ENCODE measurements around the gene NAALAD2. TPM values are rescaled to one million over a fixed set of nuclear protein-coding genes. Genes with fewer than 3 reads are reported as not detected.
"Not testable (repeated sequence)": the region's sequence is repeated elsewhere in the genome, so short reads cannot be mapped to it uniquely, and the experiment has no call there.

NAALAD2 gene
- polyA plus RNA-seq, 1 donor = 5.2 TPM

GRCh38 chr11:90192869-90193582, 58.6 kb downstream of the NAALAD2 start:
- DNase-seq (ENCODE audit: low read depth) = no peak

DNA sequence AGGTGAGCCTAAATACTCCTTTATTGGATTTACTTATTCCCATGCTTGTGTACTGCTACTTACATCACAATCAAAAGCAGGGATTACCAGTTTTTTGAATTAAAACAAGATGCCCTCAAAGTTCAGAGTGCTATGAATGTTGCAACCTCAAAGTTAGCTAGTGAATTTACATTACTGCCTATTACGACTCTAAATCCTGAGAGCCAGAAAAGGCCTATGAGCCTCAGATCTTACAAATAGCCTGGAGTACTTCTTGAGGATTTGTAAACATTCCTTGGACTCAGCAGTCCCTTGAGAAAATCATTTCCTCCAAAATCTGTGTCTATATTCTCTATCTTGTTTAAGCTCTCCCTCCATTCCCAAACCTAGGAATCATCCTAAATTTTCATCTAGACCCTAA, 62.9 kb downstream of the NAALAD2 start:
- DNase-seq (ENCODE audit: low read depth) = no peak

GRCh38 chr11:90202342-90202741, 67.9 kb downstream of the NAALAD2 start:
- DNase-seq (ENCODE audit: low read depth) = no peak

DNA sequence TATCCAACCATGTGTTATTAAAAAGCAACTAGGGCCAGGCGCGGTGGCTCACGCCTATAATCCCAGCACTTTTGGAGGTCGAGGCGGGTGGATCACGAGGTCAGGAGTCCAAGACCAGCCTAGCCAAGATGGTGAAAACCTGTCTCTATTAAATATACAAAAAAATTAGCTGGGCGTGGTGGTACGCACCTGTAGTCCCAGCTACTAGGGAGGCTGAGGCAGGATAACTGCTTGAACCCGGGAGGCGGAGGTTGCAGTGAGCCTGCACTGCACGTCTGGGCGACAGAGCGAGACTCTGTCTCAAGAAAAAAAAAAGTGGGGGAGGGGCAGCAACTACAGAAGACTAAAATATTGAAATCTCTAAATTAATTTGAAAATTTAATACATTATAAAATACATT, 69.9 kb downstream of the NAALAD2 start:
- no peak for DNase-seq (ENCODE audit: low read depth)

DNA sequence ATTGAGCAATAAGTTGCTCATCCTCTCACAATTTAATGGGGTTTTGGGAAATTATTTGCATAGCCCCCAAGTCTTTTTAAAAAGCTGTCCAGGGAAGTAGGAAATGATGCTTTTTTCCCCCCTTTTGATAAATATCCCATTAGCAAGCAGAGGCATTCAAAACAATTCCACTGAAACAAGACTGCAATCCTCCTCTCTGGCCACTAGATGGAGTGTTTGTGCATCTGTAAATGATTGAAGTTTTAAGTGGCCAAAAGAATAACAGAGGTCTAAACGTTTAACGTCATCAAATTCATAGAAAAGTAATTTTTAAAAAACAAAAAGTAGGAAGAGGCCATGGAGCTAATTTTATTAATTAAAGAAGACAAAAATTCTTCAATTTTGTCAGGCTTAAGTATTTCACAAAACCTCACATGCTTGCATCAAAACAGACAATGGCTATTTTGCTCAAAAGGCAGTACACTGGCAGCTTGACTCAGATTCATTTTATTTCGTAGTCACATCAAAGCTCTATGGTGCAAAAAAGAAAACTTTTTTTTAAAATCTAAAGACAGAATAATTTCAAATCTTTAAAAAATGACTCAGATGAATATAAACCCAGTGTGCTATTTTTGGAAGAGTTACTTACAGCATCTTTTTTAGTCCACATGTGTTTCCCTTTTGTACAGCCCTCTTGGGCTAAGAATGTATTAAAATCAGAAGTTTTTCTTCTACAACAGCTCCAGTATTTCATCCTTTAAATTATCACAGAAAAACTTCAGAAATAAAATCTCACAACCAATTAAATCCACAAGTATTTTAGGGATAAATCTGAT, 70.6 kb downstream of the NAALAD2 start:
- no peak for DNase-seq (ENCODE audit: low read depth)

DNA sequence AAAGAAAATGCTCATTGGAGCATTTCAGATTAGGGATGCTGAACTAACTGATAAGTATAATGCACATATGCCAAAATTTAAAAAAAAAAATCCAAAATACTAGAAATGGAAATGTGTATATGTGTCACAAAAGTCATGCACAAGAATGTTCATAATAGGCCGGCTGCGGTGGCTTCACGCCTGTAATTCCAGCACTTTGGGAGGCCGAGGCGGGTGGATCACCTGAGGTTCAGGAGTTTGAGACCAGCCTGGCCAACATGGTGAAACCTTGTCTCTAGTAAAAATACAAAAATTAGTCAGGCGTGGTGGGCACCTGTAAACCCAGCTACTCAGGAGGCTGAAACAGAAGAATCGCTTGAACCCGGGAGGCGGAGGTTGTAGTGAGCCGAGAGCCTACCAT, 73.5 kb downstream of the NAALAD2 start:
- DNase-seq (ENCODE audit: low read depth) = not testable (repeated sequence)

DNA sequence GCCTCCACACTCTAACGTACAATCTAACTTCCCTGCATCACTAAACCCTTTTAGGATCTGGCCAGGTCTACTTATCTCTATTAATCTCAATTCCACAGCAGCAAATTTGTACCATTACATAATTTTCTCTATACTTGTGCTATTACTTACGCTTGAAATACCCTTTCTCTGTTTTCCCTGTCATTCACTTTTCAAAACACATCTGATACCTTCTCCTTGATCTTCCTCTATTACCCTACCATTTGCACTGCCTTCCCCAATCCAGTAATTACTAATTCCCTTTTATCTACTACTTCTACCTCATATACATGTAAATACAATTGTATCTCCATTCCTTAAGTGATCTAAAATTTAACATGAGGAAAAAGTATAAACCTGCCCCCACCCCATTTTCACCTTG, 74.4 kb downstream of the NAALAD2 start:
- DNase-seq (ENCODE audit: low read depth) = no peak

GRCh38 chr11:90213322-90213721, 78.9 kb downstream of the NAALAD2 start:
- DNase-seq (ENCODE audit: low read depth) = no peak

GRCh38 chr11:90216611-90217010, 82.1 kb downstream of the NAALAD2 start:
- no peak for DNase-seq (ENCODE audit: low read depth)

GRCh38 chr11:90218606-90219005, 84.1 kb downstream of the NAALAD2 start:
- no peak for DNase-seq (ENCODE audit: low read depth)

DNA sequence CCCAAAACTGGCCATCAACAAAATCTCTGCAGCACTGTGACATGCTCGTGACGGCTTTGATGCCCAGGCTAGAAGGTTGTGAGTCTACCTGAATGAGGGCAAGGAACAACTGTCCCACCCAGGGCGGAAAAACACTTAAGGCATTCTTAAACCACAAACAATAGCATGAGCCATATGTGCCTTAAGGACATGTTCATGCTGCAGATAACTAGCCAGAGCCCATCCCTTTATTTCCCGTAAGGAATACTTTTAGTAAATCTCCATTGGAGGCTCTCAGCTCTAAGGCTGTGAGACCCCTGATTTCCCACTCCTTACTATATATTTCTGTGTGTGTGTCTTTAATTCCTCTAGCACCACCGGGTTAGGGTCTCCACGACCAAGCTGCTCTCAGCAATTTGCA, 85.0 kb downstream of the NAALAD2 start:
- no peak for DNase-seq (ENCODE audit: low read depth)

GRCh38 chr11:90220391-90220790, 85.9 kb downstream of the NAALAD2 start:
- no peak for DNase-seq (ENCODE audit: low read depth)

DNA sequence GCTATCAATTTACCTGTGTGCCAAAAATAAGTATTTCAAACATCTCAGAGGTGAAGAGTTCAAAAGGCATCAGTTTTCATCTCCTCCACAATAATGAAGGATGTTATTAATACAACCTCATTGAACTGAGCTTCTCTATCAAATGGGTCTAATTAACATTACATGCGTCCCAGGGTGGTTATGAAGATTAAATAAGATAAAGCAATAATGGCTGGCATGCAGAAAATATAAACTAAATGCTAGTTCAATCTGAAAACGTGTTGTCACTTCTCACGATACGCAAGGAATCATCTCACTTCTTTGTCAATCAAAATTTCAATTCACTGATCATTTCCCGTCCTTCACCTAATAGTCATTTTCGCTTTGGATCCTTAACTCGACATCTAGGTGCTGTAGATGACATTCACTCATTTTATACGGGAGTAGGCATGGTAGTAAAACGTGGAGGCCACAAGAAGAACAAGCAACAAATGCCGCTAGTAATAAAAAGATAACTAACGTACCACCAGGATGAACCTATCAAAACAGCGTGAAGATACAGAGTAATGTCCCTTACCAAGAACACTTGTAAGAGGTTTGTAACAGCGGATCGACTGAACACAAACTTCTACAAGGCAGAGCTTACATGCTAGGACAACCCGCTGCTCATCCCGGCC, 87.5 kb downstream of the NAALAD2 start:
- no peak for DNase-seq (ENCODE audit: low read depth)

DNA sequence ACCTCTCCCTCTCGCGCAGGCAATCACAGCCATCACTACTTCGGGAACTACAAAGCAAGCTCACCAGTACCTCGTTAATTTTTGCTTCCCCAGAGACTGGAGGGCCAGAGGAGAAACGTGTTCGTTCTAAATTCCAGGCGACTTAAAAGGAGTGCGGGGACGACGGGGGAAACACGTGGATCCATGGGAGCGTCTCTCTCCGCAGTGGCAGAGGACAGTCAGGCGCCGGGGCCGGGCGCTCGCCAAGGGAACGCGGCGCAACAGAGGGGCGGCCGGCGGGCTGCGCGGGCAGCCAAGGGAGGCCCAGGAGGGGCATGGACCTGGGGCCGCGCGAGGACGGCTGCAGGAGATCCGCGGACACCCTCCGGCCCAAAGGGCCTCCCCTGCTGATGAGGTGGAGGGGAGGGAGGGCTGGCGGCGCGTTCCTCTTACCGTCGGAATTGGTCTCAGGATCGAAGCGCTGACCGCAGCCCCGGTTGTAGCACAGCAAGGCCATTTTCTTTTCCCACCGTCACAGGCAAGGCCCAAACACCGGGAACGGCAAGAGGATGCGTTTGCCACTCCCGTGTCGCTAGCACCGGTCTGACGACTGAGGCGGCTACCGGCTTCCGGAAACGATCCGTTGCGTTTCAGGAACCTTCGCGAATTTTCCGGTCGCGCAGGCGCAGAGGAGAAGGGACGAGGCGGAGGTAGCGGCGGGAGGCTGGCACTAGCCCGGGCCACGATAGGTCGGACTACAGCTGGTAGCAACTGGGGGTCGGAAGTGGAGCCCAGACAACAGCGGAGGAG, 88.2 kb downstream of the NAALAD2 start, which contains the start of gene CHORDC1:
TSS of gene CHORDC1 (minus strand) at position 591 of the 789 bp plus-strand sequence. CDS start at position 496, 95 bp downstream.
- peak; percentile 67 for DNase-seq (ENCODE audit: low read depth)

DNA sequence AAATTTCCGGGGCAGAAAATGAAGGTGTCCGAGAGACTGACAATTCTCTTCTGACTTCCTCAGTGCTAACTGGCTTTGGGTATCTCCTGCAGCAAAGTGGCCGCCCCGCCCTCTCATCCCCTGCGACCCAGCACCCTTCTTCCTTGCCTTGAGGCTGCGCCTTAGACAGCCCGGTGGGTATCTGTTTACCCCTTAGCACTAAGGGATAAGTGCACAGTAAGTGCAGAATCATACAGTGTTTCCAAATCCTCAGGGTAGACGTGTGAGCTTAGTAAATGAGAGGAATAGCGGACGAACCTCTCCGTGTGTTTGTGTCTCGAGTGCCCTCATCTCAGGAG, 88.8 kb downstream of the NAALAD2 start:
- DNase-seq (ENCODE audit: low read depth) = no peak

GRCh38 chr11:90228056-90228455, 93.6 kb downstream of the NAALAD2 start:
- no peak for DNase-seq (ENCODE audit: low read depth)

GRCh38 chr11:90229791-90230190, 95.3 kb downstream of the NAALAD2 start:
- no peak for DNase-seq (ENCODE audit: low read depth)

GRCh38 chr11:90234977-90235376, 100.5 kb downstream of the NAALAD2 start:
- DNase-seq (ENCODE audit: low read depth) = no peak

- no peak for DNase-seq (ENCODE audit: low read depth)
Measured at GRCh38 chr11:90235526-90235925, 101.1 kb downstream of the NAALAD2 start.

GRCh38 chr11:90237004-90237403, 102.5 kb downstream of the NAALAD2 start:
- DNase-seq (ENCODE audit: low read depth) = no peak

- not testable (repeated sequence) for DNase-seq (ENCODE audit: low read depth)
Measured at GRCh38 chr11:90239967-90240636, 105.6 kb downstream of the NAALAD2 start.
